ENCODE measurements around the gene EBLN1. TPM values are rescaled to one million over a fixed set of nuclear protein-coding genes. Genes with fewer than 3 reads are reported as not detected.

Gene EBLN1
- total RNA-seq, 4 donors from 2014 or later, result not detected

DNA sequence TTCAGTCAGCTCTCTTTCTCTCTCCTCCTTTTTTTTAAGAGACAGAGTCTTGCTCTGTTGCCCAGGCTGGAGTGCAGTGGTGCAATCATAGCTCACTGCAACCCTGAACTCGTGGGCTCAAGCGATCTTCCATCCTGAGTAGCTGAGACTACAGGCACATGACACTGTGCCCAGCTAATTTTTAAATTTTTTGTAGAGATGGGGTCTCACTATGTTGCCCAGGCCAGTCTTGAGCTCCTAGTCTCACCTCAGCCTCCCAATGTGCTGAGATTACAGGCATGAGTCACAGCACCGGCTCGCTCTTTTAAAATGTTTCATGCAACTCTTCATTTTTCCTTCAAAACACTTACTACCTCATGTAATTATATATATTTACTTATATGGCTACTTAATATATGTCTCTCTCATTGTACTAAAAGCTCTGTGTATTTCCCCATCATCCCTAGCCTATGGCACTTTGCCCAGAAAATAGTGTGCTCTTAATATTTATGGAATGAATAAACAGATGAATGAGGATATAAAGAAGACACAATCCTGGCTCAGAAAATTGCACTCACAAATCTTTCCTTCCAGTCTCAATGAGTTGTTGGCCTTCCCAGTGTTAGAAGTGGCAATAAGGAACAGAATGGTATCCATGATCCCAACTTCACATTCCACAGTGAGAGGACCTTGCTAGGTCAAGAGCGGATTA is 33.9 kb downstream of the EBLN1 start:
- H3K9me3 ChIP-seq, result peaks cover 0 to 3% (median 0%) of the 10 kb centered on the region in 3 donors
- no peak for TF ChIP-seq POLR2A (IDR thresholded peaks at IDR 0.05)
- TF ChIP-seq, protein P1, sequence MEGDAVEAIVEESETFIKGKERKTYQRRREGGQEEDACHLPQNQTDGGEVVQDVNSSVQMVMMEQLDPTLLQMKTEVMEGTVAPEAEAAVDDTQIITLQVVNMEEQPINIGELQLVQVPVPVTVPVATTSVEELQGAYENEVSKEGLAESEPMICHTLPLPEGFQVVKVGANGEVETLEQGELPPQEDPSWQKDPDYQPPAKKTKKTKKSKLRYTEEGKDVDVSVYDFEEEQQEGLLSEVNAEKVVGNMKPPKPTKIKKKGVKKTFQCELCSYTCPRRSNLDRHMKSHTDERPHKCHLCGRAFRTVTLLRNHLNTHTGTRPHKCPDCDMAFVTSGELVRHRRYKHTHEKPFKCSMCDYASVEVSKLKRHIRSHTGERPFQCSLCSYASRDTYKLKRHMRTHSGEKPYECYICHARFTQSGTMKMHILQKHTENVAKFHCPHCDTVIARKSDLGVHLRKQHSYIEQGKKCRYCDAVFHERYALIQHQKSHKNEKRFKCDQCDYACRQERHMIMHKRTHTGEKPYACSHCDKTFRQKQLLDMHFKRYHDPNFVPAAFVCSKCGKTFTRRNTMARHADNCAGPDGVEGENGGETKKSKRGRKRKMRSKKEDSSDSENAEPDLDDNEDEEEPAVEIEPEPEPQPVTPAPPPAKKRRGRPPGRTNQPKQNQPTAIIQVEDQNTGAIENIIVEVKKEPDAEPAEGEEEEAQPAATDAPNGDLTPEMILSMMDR (IDR thresholded peaks at IDR 0.05), result no peak
- H3K27ac ChIP-seq, result no peak overlapping the region
- H3K36me3 ChIP-seq, result no peaks in the 10 kb centered on the region
- DNase-seq, result no peak
- intact Hi-C loops (cut with DNase I), result no loop called here
- peaks cover 0 to 16% (median 0%) of the 10 kb centered on the region in 4 donors for H3K27me3 ChIP-seq
- H3K4me3 ChIP-seq, result no peak overlapping the region
- H3K4me1 ChIP-seq, result no peaks in the 10 kb centered on the region
- WGBS, 2 donors, result 76 to 81% methylated on average over 5 of the region's 5 CpGs

DNA sequence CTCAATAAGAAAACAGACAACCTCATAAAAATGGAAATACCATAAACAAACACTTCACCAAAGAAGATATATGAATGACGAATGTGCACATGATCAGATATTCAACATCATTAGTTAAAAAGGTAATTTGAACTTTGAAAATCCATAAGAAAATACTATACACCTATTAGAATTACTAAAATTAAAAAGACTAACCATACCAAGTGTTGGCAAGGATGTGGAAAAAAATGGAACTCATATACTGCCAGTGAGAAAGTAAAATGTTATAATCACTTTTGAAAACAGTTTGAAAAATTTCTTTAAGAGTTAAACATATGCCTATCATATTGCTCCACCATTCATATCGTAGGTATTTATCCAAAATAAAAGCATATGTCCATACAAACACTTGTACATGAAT is 37.1 kb downstream of the EBLN1 start:
- intact Hi-C loops (cut with DNase I), result no loop called here

DNA sequence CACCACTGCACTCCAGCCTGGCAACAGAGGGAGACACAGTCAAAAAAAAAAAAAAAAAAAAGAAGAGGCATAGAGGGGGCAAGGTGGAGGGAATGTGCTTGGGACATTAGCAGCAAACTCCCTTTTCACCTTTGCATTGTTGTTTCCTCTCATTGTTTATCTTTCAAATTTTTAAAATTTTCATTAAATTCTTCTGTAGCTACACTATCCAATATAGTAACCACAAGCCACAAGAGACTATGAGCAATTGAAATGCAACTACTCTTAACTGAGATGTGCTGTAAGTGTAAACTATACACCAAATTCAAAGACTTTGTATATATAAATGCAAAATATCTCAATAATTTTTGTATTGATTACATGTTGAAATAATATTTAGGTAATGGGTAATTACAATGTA is 43.4 kb downstream of the EBLN1 start:
- TF ChIP-seq POLR2A (IDR thresholded peaks at IDR 0.05), result no peak
- peaks cover 0 to 5% (median 0%) of the 10 kb centered on the region in 4 donors for H3K27me3 ChIP-seq
- intact Hi-C loops (cut with DNase I), result no loop called here
- H3K4me1 ChIP-seq, result no peaks in the 10 kb centered on the region
- no peaks in the 10 kb centered on the region for H3K36me3 ChIP-seq
- no peak overlapping the region for H3K4me3 ChIP-seq
- no peak for DNase-seq
- no peaks in the 10 kb centered on the region for H3K9me3 ChIP-seq
- H3K27ac ChIP-seq, result no peak overlapping the region

More for the DNA sequence above, 37.1 kb downstream of the EBLN1 start:
- Histone ChIP-seq H3K9me3 (peaks cover 0 to 3% (median 0%) of the 10 kb centered on the region in 3 donors), H3K36me3 (no peaks in the 10 kb centered on the region), H3K4me1 (no peaks in the 10 kb centered on the region), H3K27ac (no peak overlapping the region), H3K27me3 (peaks cover 0 to 8% (median 0%) of the 10 kb centered on the region in 4 donors), H3K4me3 (no peak overlapping the region)
- WGBS, 2 donors, result 72 to 76% methylated on average over 2 of the region's 2 CpGs
- no peak for DNase-seq
- TF ChIP-seq POLR2A (IDR thresholded peaks at IDR 0.05), result no peak
- TF ChIP-seq, protein P1 (IDR thresholded peaks at IDR 0.05), result no peak

DNA sequence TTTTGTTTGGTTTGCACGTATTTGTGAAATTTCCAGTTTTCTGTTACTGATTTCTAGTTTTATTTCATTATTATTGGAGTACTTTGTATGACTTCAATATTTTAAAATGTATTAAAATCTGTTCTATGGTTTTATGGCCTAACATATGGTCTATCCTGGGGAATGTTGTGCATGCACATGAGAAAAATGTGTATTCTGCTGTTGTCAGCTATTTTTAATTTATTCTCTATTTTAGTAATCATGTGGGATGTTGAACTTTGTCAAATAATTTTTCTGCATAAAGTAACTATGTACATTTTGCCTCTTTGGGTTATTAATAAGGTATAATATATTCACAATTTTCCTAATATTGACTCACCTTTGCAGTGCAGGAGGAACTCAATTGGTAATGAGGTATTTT is 46.7 kb downstream of the EBLN1 start:
- intact Hi-C loops (cut with DNase I), result no loop called here
- H3K4me1 ChIP-seq, result no peaks in the 10 kb centered on the region
- no peak overlapping the region for H3K27ac ChIP-seq
- TF ChIP-seq, protein P1 (IDR thresholded peaks at IDR 0.05), result no peak
- no peak for TF ChIP-seq POLR2A (IDR thresholded peaks at IDR 0.05)
- H3K27me3 ChIP-seq, result peaks cover 0 to 5% (median 0%) of the 10 kb centered on the region in 4 donors
- H3K36me3 ChIP-seq, result no peaks in the 10 kb centered on the region
- no peaks in the 10 kb centered on the region for H3K9me3 ChIP-seq
- no peak for DNase-seq
- no peak overlapping the region for H3K4me3 ChIP-seq
- WGBS, 2 donors, result 66 to 84% methylated on average over 1 of the region's 1 CpG

DNA sequence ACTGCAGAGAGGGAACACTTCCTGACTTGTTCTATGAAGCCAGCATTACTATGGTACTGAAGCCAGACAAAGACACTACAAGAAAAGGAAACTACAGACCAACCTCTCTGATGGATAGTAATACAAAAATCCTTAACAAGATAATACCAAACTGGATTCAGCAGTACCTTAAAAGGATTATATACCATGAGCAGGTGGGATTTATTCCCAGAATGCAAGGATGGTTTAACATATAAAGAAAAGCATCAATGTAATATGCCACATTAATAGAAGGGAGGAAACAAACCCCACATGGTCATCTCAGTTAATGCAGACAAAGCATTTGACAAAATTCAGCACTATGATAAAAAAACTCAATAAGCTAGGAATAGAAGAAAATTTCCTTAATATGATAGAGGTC is 47.2 kb downstream of the EBLN1 start:
- Histone ChIP-seq H3K36me3 (no peaks in the 10 kb centered on the region), H3K27ac (no peak overlapping the region), H3K4me1 (no peaks in the 10 kb centered on the region), H3K27me3 (peaks cover 0 to 5% (median 0%) of the 10 kb centered on the region in 4 donors), H3K4me3 (no peak overlapping the region), H3K9me3 (no peaks in the 10 kb centered on the region)
- intact Hi-C loops (cut with DNase I), result no loop called here
- TF ChIP-seq, protein P1 (IDR thresholded peaks at IDR 0.05), result no peak
- no peak for TF ChIP-seq POLR2A (IDR thresholded peaks at IDR 0.05)
- DNase-seq, result no peak

DNA sequence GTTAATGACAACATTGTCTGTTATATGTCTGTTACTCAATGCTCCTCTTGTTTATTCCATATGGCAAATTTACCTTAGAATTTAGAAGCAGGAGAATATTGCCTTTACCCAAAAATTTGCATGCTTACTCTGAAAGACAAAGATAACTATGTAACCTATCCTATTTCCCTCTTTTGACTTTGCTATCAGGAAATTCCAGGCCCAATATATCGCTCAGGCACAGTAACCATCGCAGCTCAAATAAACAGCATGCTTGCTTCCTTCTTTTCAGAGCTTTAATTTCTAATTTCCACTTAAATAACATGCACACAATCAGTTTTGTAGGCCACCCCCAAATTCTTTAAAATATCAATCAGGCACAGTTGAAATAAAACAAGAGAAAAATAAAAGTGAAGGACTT is 57.8 kb downstream of the EBLN1 start:
- no peaks in the 10 kb centered on the region for H3K36me3 ChIP-seq
- no peaks in the 10 kb centered on the region for H3K27me3 ChIP-seq
- no peak overlapping the region for H3K4me3 ChIP-seq
- no peak overlapping the region for H3K27ac ChIP-seq
- WGBS, 2 donors, result 74 to 80% methylated on average over 2 of the region's 2 CpGs
- no peak for DNase-seq
- H3K9me3 ChIP-seq, result no peaks in the 10 kb centered on the region
- TF ChIP-seq, protein P1 (IDR thresholded peaks at IDR 0.05), result no peak
- TF ChIP-seq POLR2A (IDR thresholded peaks at IDR 0.05), result no peak
- H3K4me1 ChIP-seq, result no peaks in the 10 kb centered on the region
- intact Hi-C loops (cut with DNase I), result no loop called here

All from esophagus squamous epithelium (tissue), 5 donors.